OCI-LY7 (cell line): ENCODE results near the gene IGF1. TPM values are rescaled to one million over a fixed set of nuclear protein-coding genes. Genes with fewer than 3 reads are reported as not detected.

Experiments used
- BruUV-seq: library from RNA; stranded (reverse); fragments of 400-500 nt; replicated peaks from 2 replicates; lab custom pipeline; 2021; lab: Mats Ljungman, UMichigan
- CTCF ChIA-PET: fragments of 300-600 bp; sonication (Branson Sonifier 250); formaldehyde crosslinking; loops from one replicate; lab custom pipeline; 2022; ENCODE audit warnings: antibody characterized with exemption; ENCODE audit not compliant: unreplicated experiment; lab: Charles Lee
- POLR2A ChIA-PET: fragments of 300-600 bp; sonication (Branson Sonifier 250); formaldehyde crosslinking; loops from one replicate; lab custom pipeline; 2022; ENCODE audit warnings: antibody characterized with exemption; lab: Charles Lee
- DNase-seq: peaks from one replicate; pipeline ENCODE4 v3.0.0-alpha.2; 2015; ENCODE audit warnings: low spot score
- H2AFZ ChIP-seq: fragments of 200-600 bp; sonication (generic), shearing (Covaris generic); 2 replicates; pipeline ENCODE4 v1.6.1; 2014; ENCODE audit warnings: mild to moderate bottlenecking, antibody characterized with exemption, low read length, moderate library complexity
- H3K27ac ChIP-seq: fragments of 200-600 bp; sonication (generic); 2 replicates; pipeline ENCODE4 v1.5.1; 2014; ENCODE audit warnings: mixed run types, low read depth, mild to moderate bottlenecking, moderate library complexity, low read length, inconsistent platforms; ENCODE audit not compliant: poor library complexity, severe bottlenecking
- H3K36me3 ChIP-seq: fragments of 200-600 bp; sonication (generic); 2 replicates; pipeline ENCODE4 v1.6.1; 2014; ENCODE audit warnings: mild to moderate bottlenecking, antibody characterized with exemption, low read length, moderate library complexity, mixed read lengths; ENCODE audit not compliant: insufficient read depth
- H3K4me1 ChIP-seq: fragments of 200-600 bp; sonication (generic); 2 replicates; pipeline ENCODE4 v1.5.1; 2014; ENCODE audit warnings: mild to moderate bottlenecking, low read length; ENCODE audit not compliant: insufficient read depth, poor library complexity, severe bottlenecking
- H3K4me2 ChIP-seq: fragments of 200-600 bp; sonication (generic); 2 replicates; pipeline ENCODE4 v1.6.1; 2014; ENCODE audit warnings: mild to moderate bottlenecking, low read length
- H3K4me3 ChIP-seq: fragments of 200-600 bp; sonication (generic); 2 replicates; pipeline ENCODE4 v1.5.1; 2014; ENCODE audit warnings: mild to moderate bottlenecking, low read depth, low read length; ENCODE audit not compliant: poor library complexity, severe bottlenecking
- H3K79me2 ChIP-seq: fragments of 200-600 bp; sonication (generic); 2 replicates; pipeline ENCODE4 v1.6.1; 2016; ENCODE audit warnings: low read depth, mild to moderate bottlenecking, low read length, moderate library complexity, mixed read lengths; ENCODE audit not compliant: insufficient read depth
- H3K9me2 ChIP-seq: fragments of 200-600 bp; sonication (generic); 2 replicates; pipeline ENCODE4 v1.6.1; 2016; ENCODE audit warnings: mild to moderate bottlenecking, low read length, mixed read lengths; ENCODE audit not compliant: insufficient read depth
- H3K9me3 ChIP-seq: fragments of 200-600 bp; sonication (generic); 2 replicates; pipeline ENCODE4 v1.6.1; 2014; ENCODE audit warnings: mild to moderate bottlenecking, mixed run types, low read length, mixed read lengths
- H4K20me1 ChIP-seq: fragments of 200-600 bp; sonication (generic); 2 replicates; pipeline ENCODE4 v1.6.1; 2014; ENCODE audit warnings: mild to moderate bottlenecking, antibody characterized with exemption, low read length, moderate library complexity, mixed read lengths; ENCODE audit not compliant: insufficient read depth
- CTCF ChIP-seq: fragments of 200-600 bp; sonication (generic); conservative IDR thresholded peaks from 2 replicates; pipeline ENCODE4 v1.5.1; 2014; ENCODE audit warnings: mild to moderate bottlenecking, antibody characterized with exemption, low read length, moderate library complexity, mixed read lengths
- EZH2phosphoT487 ChIP-seq: fragments of 200-600 bp; sonication (generic); IDR thresholded peaks from 2 replicates; pipeline ENCODE4 v1.6.1; 2018; ENCODE audit warnings: low read depth, borderline replicate concordance, mild to moderate bottlenecking, mixed run types, antibody characterized with exemption, low read length, moderate library complexity, mixed read lengths
- intact Hi-C: fragments of 100-400 bp; cut with micrococcal nuclease; formaldehyde crosslinking; loops from one replicate; pipeline ENCODE4 v1.10.0; 2022; ENCODE audit not compliant: unreplicated experiment
- total RNA-seq, 2 experiments: library from RNA; depleted of rRNA in 1 of 2; stranded (reverse); fragments of >200 nt in 1 of 2; shearing (Covaris generic) in 1 of 2; gene quantifications; 2 replicates each; pipeline ENCODE4 v1.2.3, GENCODE V29; 2014 to 2022

The IGF1 gene
- total RNA-seq, 2 experiments from 2014 or later: not detected

GRCh38 chr12:102513272-102513671 is 32.9 kb upstream of the IGF1 start:
- no peaks in the 10 kb centered on the region for H3K9me3 ChIP-seq
- H2AFZ ChIP-seq: no peak overlapping the region
- H3K36me3 ChIP-seq: no peaks in the 10 kb centered on the region
- no peaks in the 10 kb centered on the region for H3K79me2 ChIP-seq
- BruUV-seq: no TSS peak
- POLR2A ChIA-PET: no interaction called here
- no peak overlapping the region for H3K4me2 ChIP-seq
- TF ChIP-seq EZH2phosphoT487: no peak
- no peak for TF ChIP-seq CTCF
- no peaks in the 10 kb centered on the region for H3K9me2 ChIP-seq
- no peaks in the 10 kb centered on the region for H4K20me1 ChIP-seq
- no peak for DNase-seq
- CTCF ChIA-PET: no interaction called here
- H3K4me1 ChIP-seq: no peaks in the 10 kb centered on the region
- intact Hi-C loops: no loop called here
- H3K4me3 ChIP-seq: no peak overlapping the region
- H3K27ac ChIP-seq: no peak overlapping the region

- no peak for DNase-seq
- TF ChIP-seq EZH2phosphoT487 (no peak), CTCF (no peak)
- Histone ChIP-seq H3K4me1 (no peaks in the 10 kb centered on the region), H3K9me2 (no peaks in the 10 kb centered on the region), H3K36me3 (no peaks in the 10 kb centered on the region), H2AFZ (no peak overlapping the region), H3K4me3 (no peak overlapping the region), H3K4me2 (no peak overlapping the region), H3K9me3 (no peaks in the 10 kb centered on the region), H3K27ac (no peak overlapping the region), H3K79me2 (no peaks in the 10 kb centered on the region), H4K20me1 (no peaks in the 10 kb centered on the region)
- BruUV-seq: no TSS peak
- ChIA-PET POLR2A (no interaction called here), CTCF (no interaction called here)
- intact Hi-C loops: no loop called here
These were observed 32.2 kb upstream of the IGF1 start for GRCh38 chr12:102512523-102512922.

GRCh38 chr12:102511575-102511974 is 31.2 kb upstream of the IGF1 start:
- no peak for DNase-seq
- CTCF ChIA-PET: no interaction called here
- Histone ChIP-seq H3K4me3 (no peak overlapping the region), H3K4me1 (no peaks in the 10 kb centered on the region), H3K9me3 (no peaks in the 10 kb centered on the region), H3K36me3 (no peaks in the 10 kb centered on the region), H3K9me2 (no peaks in the 10 kb centered on the region), H3K4me2 (no peak overlapping the region), H4K20me1 (no peaks in the 10 kb centered on the region), H3K27ac (no peak overlapping the region), H3K79me2 (no peaks in the 10 kb centered on the region), H2AFZ (no peak overlapping the region)
- POLR2A ChIA-PET: no interaction called here
- TF ChIP-seq EZH2phosphoT487: no peak
- no peak for TF ChIP-seq CTCF
- intact Hi-C loops: no loop called here
- no TSS peak for BruUV-seq
